B cell (primary cell): ENCODE results near the gene C1QTNF6. TPM values are rescaled to one million over a fixed set of nuclear protein-coding genes. Genes with fewer than 3 reads are reported as not detected.

Experiments
- ATAC-seq: fragments of 200-7000 bp; cut with Tn5 transposase; one replicate; pipeline ENCODE4 v1.10.0; 2021; ENCODE audit warnings: low read depth, mild to moderate bottlenecking, moderate number of reproducible peaks, moderate library complexity
- CTCF ChIA-PET: fragments of 350-600 bp; sonication (Branson Sonifier 250); formaldehyde crosslinking; loops from one replicate; lab custom pipeline; 2021; ENCODE audit warnings: antibody characterized with exemption, inconsistent platforms; lab: Charles Lee
- POLR2A ChIA-PET: fragments of 350-600 bp; sonication (Branson Sonifier 250); formaldehyde crosslinking; loops from one replicate; lab custom pipeline; 2021; ENCODE audit warnings: antibody characterized with exemption; lab: Charles Lee
- DNase-seq: peaks from one replicate; pipeline ENCODE4 v3.0.0; 2013
- H2AFZ ChIP-seq: 2 replicates; pipeline ENCODE4 v1.6.1; 2012; ENCODE audit warnings: mild to moderate bottlenecking, low read depth, low read length; ENCODE audit not compliant: insufficient read depth, poor library complexity, severe bottlenecking
- H3K27ac ChIP-seq, 2 donors: 1 replicate in 1 of 2; 2 replicates in 1 of 2; pipeline ENCODE4 v1.5.1; 2012 to 2013; ENCODE audit warnings: low read length in 2 of 2, mild to moderate bottlenecking in 2 of 2, moderate library complexity in 1 of 2
- H3K27me3 ChIP-seq, 4 experiments: fragments of 200-600 bp in 1 of 4; sonication (generic) in 1 of 4; replicated peaks in 1 of 4; 1 replicate in 2 of 4; 2 replicates in 2 of 4; pipeline versions ENCODE4 v1.6.1 to v1.7.0; 2013 to 2016; ENCODE audit warnings: low read length in 3 of 4, mild to moderate bottlenecking in 2 of 4, mixed read lengths in 1 of 4, moderate library complexity in 1 of 4; ENCODE audit not compliant: insufficient read depth in 4 of 4, control insufficient read depth in 3 of 4; ENCODE audit errors: control extremely low read depth in 1 of 4
- H3K36me3 ChIP-seq, 2 experiments: replicated peaks in 1 of 2; 1 replicate in 1 of 2; 2 replicates in 1 of 2; pipeline versions ENCODE4 v1.6.1 to v1.7.1; 2013; ENCODE audit warnings: low read length in 1 of 2; ENCODE audit not compliant: insufficient read depth in 2 of 2, control insufficient read depth in 1 of 2; ENCODE audit errors: control extremely low read depth in 1 of 2, extremely low read depth in 1 of 2
- H3K4me1 ChIP-seq, 2 donors: fragments of 200-600 bp in 1 of 2; sonication (generic) in 1 of 2; 1 replicate in 1 of 2; 2 replicates in 1 of 2; pipeline versions ENCODE4 v1.5.1 to v1.6.1; 2013 to 2017; ENCODE audit warnings: low read length in 2 of 2; ENCODE audit not compliant: control insufficient read depth in 2 of 2, insufficient read depth in 2 of 2
- H3K4me2 ChIP-seq: replicated peaks from 2 replicates; pipeline ENCODE3; 2012; ENCODE audit warnings: mild to moderate bottlenecking, low read depth, low read length; ENCODE audit not compliant: poor library complexity, severe bottlenecking
- H3K4me3 ChIP-seq, 5 experiments: fragments of 200-600 bp in 1 of 5; sonication (generic) in 1 of 5; 1 replicate in 3 of 5; 2 replicates in 2 of 5; pipeline versions ENCODE4 v1.5.1 to v1.7.0; 2011 to 2016; ENCODE audit warnings: low read length in 4 of 5, mild to moderate bottlenecking in 4 of 5, low read depth in 2 of 5, control low read depth in 1 of 5, moderate library complexity in 1 of 5; ENCODE audit not compliant: insufficient read depth in 1 of 5; ENCODE audit errors: control extremely low read depth in 1 of 5, extremely low read depth in 1 of 5
- H3K79me2 ChIP-seq: fragments of 200-600 bp; sonication (generic); one replicate; pipeline ENCODE4 v1.6.0; 2016; ENCODE audit warnings: low read length; ENCODE audit not compliant: control insufficient read depth, insufficient read depth
- H3K9ac ChIP-seq: fragments of 200-600 bp; sonication (generic); 2 replicates; pipeline ENCODE4 v1.6.1; 2017; ENCODE audit warnings: mild to moderate bottlenecking, low read length, moderate library complexity
- H3K9me3 ChIP-seq, 3 donors: one replicate each; pipeline versions ENCODE4 v1.6.1 to v1.7.1; 2013; ENCODE audit warnings: low read length in 2 of 3; ENCODE audit not compliant: control insufficient read depth in 2 of 3, insufficient read depth in 1 of 3; ENCODE audit errors: control extremely low read depth in 1 of 3
- H4K20me1 ChIP-seq: 2 replicates; pipeline ENCODE4 v1.6.0; 2012; ENCODE audit warnings: mild to moderate bottlenecking, low read length; ENCODE audit not compliant: insufficient read depth, control insufficient read depth, poor library complexity, severe bottlenecking
- H3K27ac Mint-ChIP-seq: one replicate; pipeline ENCODE4 v1.8.0; 2021; ENCODE audit warnings: mixed read lengths
- H3K27me3 Mint-ChIP-seq: one replicate; pipeline ENCODE4 v1.8.0; 2021; ENCODE audit warnings: mixed read lengths
- H3K4me1 Mint-ChIP-seq: one replicate; pipeline ENCODE4 v1.8.0; 2021; ENCODE audit warnings: mixed read lengths
- H3K4me3 Mint-ChIP-seq: one replicate; pipeline ENCODE4 v1.8.0; 2021; ENCODE audit warnings: mixed read lengths
- H3K9me3 Mint-ChIP-seq: one replicate; pipeline ENCODE4 v1.8.0; 2022; ENCODE audit warnings: mixed read lengths; ENCODE audit not compliant: insufficient read depth
- CTCF ChIP-seq: fragments of 200-600 bp; IDR thresholded peaks from one replicate; pipeline ENCODE4 v1.8.0; 2022; ENCODE audit warnings: antibody characterized with exemption, mild to moderate bottlenecking
- EZH2 ChIP-seq: IDR thresholded peaks from 2 replicates; pipeline ENCODE4 v1.6.1; 2012; ENCODE audit warnings: borderline replicate concordance, low read depth, mild to moderate bottlenecking, moderate library complexity, low read length; ENCODE audit not compliant: insufficient read depth, poor library complexity, severe bottlenecking
- WGBS: methylation state at CpG from one replicate; pipeline ENCODE4 v1.1.5; 2013; ENCODE audit warnings: missing lambda C conversion rate; ENCODE audit not compliant: insufficient coverage; 5-methylcytosine and 5-hydroxymethylcytosine counted together
- intact Hi-C: fragments of 100-400 bp; cut with micrococcal nuclease; formaldehyde crosslinking; loops from one replicate; pipeline ENCODE4 v1.10.0; 2022
- polyA plus RNA-seq: library from polyadenylated mRNA; depleted of rRNA; stranded (reverse); fragments of >200 nt; gene quantifications from 2 replicates; pipeline ENCODE4 v1.2.3, GENCODE V29; 2012
- total RNA-seq, 2 donors: library from RNA; stranded (reverse); fragments of 120-200 nt in 1 of 2; gene quantifications; 1 replicate in 1 of 2; 2 replicates in 1 of 2; pipeline versions ENCODE4 v1.2.3 to v1.2.4, GENCODE V29; 2013 to 2022

The C1QTNF6 gene
- total and polyA plus RNA-seq, 2 donors (not counting 1 experiment from before 2014, with no cell fraction given): 18.5 to 33.9 TPM

- H3K4me2 ChIP-seq: peak overlapping the region; percentile 47
- POLR2A ChIA-PET: interaction anchor here (1.3 kb wide), 1 partner anchor 11 kb away, joined by 3 read pairs; no protein-coding TSS in a partner anchor
- no peak for DNase-seq
Measured at GRCh38 chr22:37234736-37235711, 47.0 kb upstream of the C1QTNF6 start.

More at GRCh38 chr22:37234736-37235711, 47.0 kb upstream of the C1QTNF6 start:
- no peak overlapping the region for H2AFZ ChIP-seq
- no peak overlapping the region for H3K4me3 ChIP-seq
- Mint-ChIP-seq H3K27ac (peak overlapping the region; percentile 96), H3K4me1 (peaks cover 96% of the 10 kb centered on the region), H3K4me3 (peak overlapping the region; percentile 63), H3K9me3 (no peaks in the 10 kb centered on the region), H3K27me3 (no peaks in the 10 kb centered on the region)
- H4K20me1 ChIP-seq: peaks cover 74% of the 10 kb centered on the region
- H3K4me1 ChIP-seq: peaks cover 88 to 99% of the 10 kb centered on the region in 2 donors
- H3K27ac ChIP-seq: peak overlapping the region; percentile 73 to 86
- H3K79me2 ChIP-seq: peaks cover 85% of the 10 kb centered on the region
- ATAC-seq: no peak
- WGBS: 58% methylated on average over 13 of the region's 16 CpGs
- no peaks in the 10 kb centered on the region for H3K9me3 ChIP-seq
- intact Hi-C loops: no loop called here
- no peaks in the 10 kb centered on the region for H3K27me3 ChIP-seq
- TF ChIP-seq EZH2 (no peak), CTCF (no peak)
- CTCF ChIA-PET: interaction anchor here (7.2 kb wide), 1 partner anchor 25 kb away, joined by 84 read pairs; no protein-coding TSS in a partner anchor
- H3K36me3 ChIP-seq: peaks cover 2 to 95% of the 10 kb centered on the region in 2 experiments
- peak overlapping the region; percentile 5 for H3K9ac ChIP-seq
